Neutrophil (primary cell): ENCODE data around the gene MYLIP.

Source experiments
- H3K27ac ChIP-seq: fragments of 200-600 bp; sonication (generic); 2 replicates; pipeline ENCODE4 v1.5.1; 2016; ENCODE audit warnings: mild to moderate bottlenecking, moderate library complexity
- H3K27me3 ChIP-seq: fragments of 200-600 bp; sonication (generic); 2 replicates; pipeline ENCODE4 v1.6.0; 2016; ENCODE audit warnings: mild to moderate bottlenecking
- H3K36me3 ChIP-seq: fragments of 200-600 bp; sonication (generic); 2 replicates; pipeline ENCODE4 v1.5.1; 2017
- H3K4me1 ChIP-seq, 2 experiments: fragments of 200-600 bp in 1 of 2; sonication (generic) in 1 of 2; 1 replicate in 1 of 2; 2 replicates in 1 of 2; pipeline versions ENCODE4 v1.5.1 to v1.6.1; 2013 to 2016; ENCODE audit warnings: low read depth in 1 of 2, low read length in 1 of 2, mild to moderate bottlenecking in 1 of 2, moderate library complexity in 1 of 2; ENCODE audit not compliant: control insufficient read depth in 1 of 2, insufficient read depth in 1 of 2
- H3K4me3 ChIP-seq, 2 experiments: fragments of 200-600 bp in 1 of 2; sonication (generic) in 1 of 2; 1 replicate in 1 of 2; 2 replicates in 1 of 2; pipeline ENCODE4 v1.5.1; 2013 to 2016; ENCODE audit warnings: low read depth in 1 of 2, low read length in 1 of 2, mild to moderate bottlenecking in 1 of 2, moderate library complexity in 1 of 2
- H3K9me3 ChIP-seq: fragments of 200-600 bp; sonication (generic); 2 replicates; pipeline ENCODE4 v1.5.1; 2016
- CTCF ChIP-seq: fragments of 200-600 bp; sonication (generic); IDR thresholded peaks from 2 replicates; pipeline ENCODE4 v1.5.1; 2016; ENCODE audit warnings: antibody characterized with exemption

The MYLIP gene

DNA sequence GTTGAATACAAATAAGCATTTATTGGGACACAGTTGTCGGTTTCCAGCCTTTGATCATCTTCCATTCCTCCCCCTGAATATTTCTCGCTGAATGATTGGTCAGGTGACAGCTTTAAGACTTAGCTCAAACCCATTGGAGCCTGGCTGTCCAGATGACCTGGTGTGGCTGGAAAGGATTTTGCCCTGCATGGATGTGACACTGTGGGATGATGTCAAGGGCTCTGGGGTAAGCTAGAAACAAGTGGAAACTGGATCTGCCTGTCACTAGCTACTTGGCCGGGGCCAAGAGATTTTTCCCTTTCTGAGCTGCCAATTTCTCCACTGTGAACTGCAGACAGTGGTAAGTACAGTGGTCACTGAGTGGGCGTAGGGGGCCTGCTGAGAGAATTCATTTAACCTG lies 41.9 kb upstream of the MYLIP start:
- no peak for TF ChIP-seq CTCF
- Histone ChIP-seq H3K27ac (no peak overlapping the region), H3K27me3 (no peaks in the 10 kb centered on the region), H3K4me1 (peaks cover 1 to 2% of the 10 kb centered on the region in 2 experiments), H3K36me3 (no peaks in the 10 kb centered on the region), H3K9me3 (no peaks in the 10 kb centered on the region), H3K4me3 (no peak overlapping the region)

- no peaks in the 10 kb centered on the region for H3K9me3 ChIP-seq
- H3K27ac ChIP-seq: no peak overlapping the region
- H3K4me1 ChIP-seq: peaks cover 5 to 6% of the 10 kb centered on the region in 2 experiments
- no peak for TF ChIP-seq CTCF
- H3K27me3 ChIP-seq: no peaks in the 10 kb centered on the region
- H3K36me3 ChIP-seq: no peaks in the 10 kb centered on the region
- H3K4me3 ChIP-seq: no peak overlapping the region
Observed at GRCh38 chr6:16087386-16087785, 41.5 kb upstream of the MYLIP start.

- no peaks in the 10 kb centered on the region for H3K27me3 ChIP-seq
- H3K9me3 ChIP-seq: no peaks in the 10 kb centered on the region
- peaks cover 7 to 14% of the 10 kb centered on the region in 2 experiments for H3K4me1 ChIP-seq
- H3K36me3 ChIP-seq: no peaks in the 10 kb centered on the region
- no peak for TF ChIP-seq CTCF
- no peak overlapping the region for H3K4me3 ChIP-seq
- H3K27ac ChIP-seq: no peak overlapping the region
Observed at GRCh38 chr6:16088409-16088808, 40.5 kb upstream of the MYLIP start.

GRCh38 chr6:16089232-16090062 lies 39.4 kb upstream of the MYLIP start:
- H3K4me3 ChIP-seq: no peak overlapping the region
- H3K9me3 ChIP-seq: no peaks in the 10 kb centered on the region
- TF ChIP-seq CTCF: no peak
- H3K27ac ChIP-seq: no peak overlapping the region
- peaks cover 7 to 14% of the 10 kb centered on the region in 2 experiments for H3K4me1 ChIP-seq
- H3K27me3 ChIP-seq: no peaks in the 10 kb centered on the region
- no peaks in the 10 kb centered on the region for H3K36me3 ChIP-seq

DNA sequence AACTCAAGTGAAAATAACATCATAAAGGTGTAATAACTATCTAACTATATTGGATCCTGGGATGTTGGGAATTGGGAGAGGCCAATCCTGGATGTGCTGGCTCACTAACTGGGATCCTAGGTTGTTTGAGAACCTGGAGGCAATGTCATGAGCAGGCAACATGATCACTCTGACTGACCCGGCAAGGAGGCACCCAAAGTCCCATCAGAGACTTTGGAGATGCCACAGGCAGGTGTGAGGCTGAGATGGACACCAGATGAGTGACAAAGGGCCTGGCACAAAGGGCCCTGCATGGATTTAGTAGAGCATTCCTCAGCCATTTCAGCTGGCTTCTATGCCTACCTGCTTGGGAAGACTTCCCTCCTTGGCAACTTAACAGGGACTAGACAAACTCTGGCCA lies 38.4 kb upstream of the MYLIP start:
- Histone ChIP-seq H3K4me1 (peaks cover 7 to 14% of the 10 kb centered on the region in 2 experiments), H3K9me3 (no peaks in the 10 kb centered on the region), H3K27ac (no peak overlapping the region), H3K4me3 (no peak overlapping the region), H3K27me3 (no peaks in the 10 kb centered on the region), H3K36me3 (no peaks in the 10 kb centered on the region)
- TF ChIP-seq CTCF: no peak
